NCI-H187 treated with DMSO at 0.1 percent for 48 hours (cell line): ENCODE data around the gene WIF1.

Experiments
- DNase-seq: peaks from one replicate; lab custom pipeline; 2025; lab: John Stamatoyannopoulos, UW

Gene WIF1

DNA sequence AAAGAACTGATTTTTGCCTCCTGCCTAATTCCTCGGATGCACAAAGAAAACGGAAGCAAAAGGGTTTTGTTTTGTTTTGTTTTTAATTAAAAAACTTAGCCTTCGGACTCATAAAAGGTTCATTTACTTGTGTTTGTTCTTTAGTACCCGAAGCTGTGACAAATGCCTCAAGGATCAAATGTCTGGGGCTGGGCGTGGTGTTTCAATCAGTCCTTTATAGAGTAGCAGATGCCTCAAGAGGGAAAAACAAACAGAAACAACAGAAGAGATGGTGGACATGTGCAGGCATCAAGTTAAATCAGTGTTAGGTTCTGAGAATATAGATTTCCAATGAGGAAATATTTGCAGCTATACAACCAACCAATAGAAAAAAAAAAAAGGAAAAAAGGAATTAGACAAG is 1.6 kb upstream of the WIF1 start:
- no peak for DNase-seq

GRCh38 chr12:65121956-65122469 is 908 bp upstream of the WIF1 start:
- no peak for DNase-seq

DNA sequence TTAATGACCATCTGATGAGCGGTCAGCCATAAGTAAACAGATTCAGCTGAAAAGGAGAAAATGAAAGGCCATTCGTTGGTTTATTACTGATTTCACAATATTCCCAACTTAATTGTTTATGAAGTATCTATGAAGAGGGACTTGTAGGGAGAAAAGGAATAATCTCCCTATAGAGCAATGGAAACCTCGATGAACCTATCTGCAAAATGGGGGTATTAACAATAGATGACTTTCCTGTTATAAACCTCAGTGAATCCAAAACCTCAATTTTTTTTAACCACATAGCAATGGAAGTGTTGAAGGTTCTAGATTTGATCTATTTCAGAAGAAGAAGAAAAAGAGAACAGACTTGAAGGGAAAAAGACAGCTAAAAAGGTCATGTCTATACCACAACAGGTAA is 2.0 kb downstream of the WIF1 start:
- DNase-seq = no peak

DNA sequence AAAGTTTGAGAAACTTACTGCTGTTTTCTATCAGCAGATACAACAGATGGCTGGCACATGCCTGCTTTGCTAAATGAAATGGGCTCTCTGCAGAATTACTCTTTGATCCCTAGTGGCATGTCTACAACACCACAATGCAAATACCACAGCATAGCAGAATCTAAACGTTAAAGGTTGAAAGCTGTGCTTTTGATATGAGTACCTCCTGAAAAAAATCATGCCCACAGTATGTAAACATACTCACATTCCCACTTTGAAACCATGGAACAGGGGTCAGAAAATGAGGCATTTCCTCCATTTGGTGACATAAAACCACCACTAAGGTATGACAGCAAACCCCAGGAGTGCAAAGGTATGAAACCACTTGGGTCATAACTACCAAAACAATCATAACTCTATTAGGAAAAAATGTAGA is 7.5 kb downstream of the WIF1 start:
- DNase-seq = no peak

DNA sequence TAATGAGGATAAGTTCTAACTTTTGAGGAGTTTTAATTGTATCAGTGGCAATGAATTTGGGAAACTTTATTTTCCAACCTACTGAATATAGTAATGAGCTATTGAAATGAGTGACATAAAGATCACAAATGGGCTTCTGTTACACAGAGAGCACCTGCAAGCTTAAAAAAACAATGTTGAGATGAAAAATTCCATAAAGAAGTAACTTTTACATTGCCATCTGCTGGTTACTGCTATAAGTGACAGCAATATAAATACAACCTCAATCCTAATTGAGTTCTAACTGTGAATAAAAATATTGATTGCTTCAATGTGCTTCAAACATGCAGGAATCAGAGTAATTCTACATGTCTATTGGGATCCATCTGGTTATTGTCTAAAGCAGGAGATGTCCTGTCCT is 14.2 kb downstream of the WIF1 start:
- no peak for DNase-seq

- DNase-seq = no peak
Measured at GRCh38 chr12:65100140-65100539, 21.0 kb downstream of the WIF1 start.

- DNase-seq = no peak
Measured at GRCh38 chr12:65099182-65099581, 21.9 kb downstream of the WIF1 start.

GRCh38 chr12:65098364-65098763 is 22.7 kb downstream of the WIF1 start:
- DNase-seq = no peak

- DNase-seq = no peak
Measured at GRCh38 chr12:65094722-65095121, 26.4 kb downstream of the WIF1 start.

- DNase-seq = no peak
Measured at GRCh38 chr12:65093606-65094005, 27.5 kb downstream of the WIF1 start.

DNA sequence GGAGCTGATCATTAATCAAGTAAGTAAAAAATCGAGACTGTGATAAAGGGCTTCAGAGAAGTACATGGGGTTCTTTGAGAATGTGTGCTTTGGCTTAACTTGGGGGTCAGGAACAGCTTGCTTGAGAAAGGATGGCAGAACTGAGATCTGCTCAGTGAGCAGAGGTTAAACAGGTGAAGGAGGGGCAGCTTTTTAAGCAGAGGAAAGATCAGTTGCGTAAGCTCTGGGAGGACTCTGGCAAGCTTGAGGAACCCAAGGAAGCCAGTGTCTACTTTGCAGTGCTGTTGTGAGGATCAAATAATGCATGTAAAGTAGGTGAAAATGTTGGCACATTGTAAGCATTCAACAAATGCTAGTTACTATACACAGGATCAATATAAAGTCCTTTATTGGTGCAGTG is 30.6 kb downstream of the WIF1 start:
- no peak for DNase-seq

GRCh38 chr12:65086236-65086635 is 34.9 kb downstream of the WIF1 start:
- no peak for DNase-seq

DNA sequence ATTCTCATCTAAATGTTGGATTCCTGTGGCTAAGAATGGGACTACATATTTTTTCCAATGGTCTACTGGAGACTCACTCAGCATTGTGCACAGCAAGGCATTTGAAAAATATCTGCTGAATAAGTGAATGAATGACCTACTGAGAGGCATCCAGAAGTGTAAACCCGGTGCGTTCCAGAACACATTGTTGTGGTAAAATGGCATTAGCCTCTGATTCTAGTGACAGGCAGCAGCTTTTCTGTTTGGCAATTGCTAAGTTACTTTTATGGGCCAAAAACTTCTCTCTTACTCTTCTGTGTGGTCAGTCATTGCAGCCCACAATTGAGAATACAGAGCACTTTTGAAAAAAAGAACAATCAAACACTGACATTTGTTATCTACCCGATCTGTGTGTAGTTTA is 36.5 kb downstream of the WIF1 start:
- no peak for DNase-seq

- no peak for DNase-seq
Measured at GRCh38 chr12:65083581-65083980, 37.5 kb downstream of the WIF1 start.

DNA sequence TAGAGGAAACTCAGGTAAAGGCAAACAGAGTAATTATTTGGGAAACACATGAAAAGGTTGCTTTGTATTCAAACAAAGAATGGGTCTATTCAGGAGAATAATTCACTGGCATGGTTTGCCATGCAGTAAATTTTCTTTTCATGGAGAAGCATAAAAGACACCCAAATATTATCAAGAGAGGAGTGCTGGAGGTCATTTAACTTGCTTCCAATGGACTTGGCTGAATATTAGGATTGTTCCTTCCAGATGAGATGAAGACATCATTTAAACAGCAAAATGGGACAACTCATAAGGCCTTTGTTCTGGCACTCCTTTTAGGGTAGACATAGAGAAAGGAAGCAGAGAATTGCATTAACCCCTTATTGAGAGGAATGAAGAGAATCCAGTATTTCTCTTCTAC is 38.7 kb downstream of the WIF1 start:
- no peak for DNase-seq

DNA sequence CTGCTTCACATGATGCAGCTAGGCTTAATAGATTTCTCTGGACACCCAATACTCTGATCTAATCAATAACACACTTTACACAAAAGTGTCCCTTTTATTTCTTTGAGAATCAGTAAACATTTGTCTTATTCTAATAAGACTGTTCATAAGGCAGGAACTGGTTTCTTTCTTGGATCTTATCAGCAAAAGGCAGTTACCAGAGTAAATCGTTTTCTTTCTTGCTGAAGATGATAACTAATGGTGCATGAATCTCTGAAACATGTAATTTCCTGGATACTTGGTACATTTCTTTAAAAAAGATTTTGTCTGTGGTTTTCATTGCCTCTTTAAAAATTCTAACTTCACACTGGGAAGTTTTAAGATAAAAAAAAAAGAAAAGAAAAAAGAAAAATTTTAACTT is 39.6 kb downstream of the WIF1 start:
- no peak for DNase-seq

- DNase-seq = no peak
Measured at GRCh38 chr12:65074932-65075331, 46.2 kb downstream of the WIF1 start.

GRCh38 chr12:65069336-65069735 is 51.8 kb downstream of the WIF1 start:
- no peak for DNase-seq

DNA sequence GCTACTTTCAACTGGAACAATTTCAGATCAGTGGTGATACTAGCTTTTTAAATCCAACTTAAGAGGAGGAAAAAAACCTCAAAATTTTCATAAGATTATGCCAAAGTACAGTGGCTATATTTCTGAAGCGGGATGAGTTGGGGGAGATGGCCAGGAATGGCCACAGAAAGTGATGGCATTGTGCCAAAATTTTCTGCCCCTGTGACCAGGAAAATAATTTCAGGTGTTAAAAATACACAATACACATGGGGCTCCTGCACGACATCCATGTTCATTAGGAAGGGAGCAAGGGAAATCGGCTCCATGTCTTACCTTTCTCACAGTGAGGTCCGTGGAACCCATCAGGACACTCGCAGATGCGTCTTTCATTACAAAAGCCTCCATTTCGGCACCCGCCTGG is 53.7 kb downstream of the WIF1 start:
- no peak for DNase-seq

DNA sequence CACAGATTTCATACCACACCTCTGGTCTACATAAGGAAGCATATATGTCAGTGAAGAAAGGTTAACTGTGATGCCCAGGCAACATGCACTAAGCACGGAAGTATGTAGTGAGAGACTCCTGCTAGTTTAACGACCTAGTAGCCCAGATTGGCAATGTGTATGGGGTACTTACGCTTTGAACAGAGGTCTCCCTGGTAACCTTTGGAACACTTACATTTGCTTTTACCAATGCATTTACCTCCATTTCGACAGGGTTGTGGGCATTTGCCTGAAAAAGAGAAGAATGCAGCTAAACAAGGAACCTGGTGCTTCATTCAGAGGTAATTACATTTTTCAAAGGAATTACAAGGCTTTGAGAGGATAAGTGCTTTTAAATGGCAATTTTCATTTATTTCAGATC is 65.2 kb downstream of the WIF1 start:
- DNase-seq = no peak

GRCh38 chr12:65051218-65051617 is 69.9 kb downstream of the WIF1 start:
- DNase-seq = no peak

GRCh38 chr12:65045269-65045668 is 75.8 kb downstream of the WIF1 start:
- no peak for DNase-seq

- DNase-seq = no peak
Measured at GRCh38 chr12:65039301-65039700, 81.8 kb downstream of the WIF1 start.

DNA sequence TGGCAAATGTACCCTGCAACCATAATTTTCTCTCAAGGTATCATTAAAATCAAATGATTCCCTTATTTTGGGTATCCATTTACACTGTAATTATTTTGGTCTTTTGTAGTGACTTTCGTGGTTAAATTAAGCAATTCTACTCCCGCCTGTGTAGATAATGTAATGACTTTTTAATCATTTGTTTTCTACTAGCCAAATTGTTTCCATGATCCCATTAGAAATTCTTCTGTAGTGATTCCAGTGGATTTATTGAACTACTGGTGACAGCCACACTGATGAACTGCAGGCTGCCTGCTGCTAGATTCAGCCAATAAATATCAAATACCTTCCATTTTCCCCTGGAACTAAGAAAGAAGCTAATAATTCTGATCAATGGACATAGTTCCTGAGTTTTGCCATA is 96.0 kb downstream of the WIF1 start:
- no peak for DNase-seq

GRCh38 chr12:65023485-65023884 is 97.6 kb downstream of the WIF1 start:
- DNase-seq = no peak
